GM19397 (cell line): Measurements from ENCODE around the gene ZBTB9.

Experiments
- ATAC-seq: cut with Tn5 transposase; IDR thresholded peaks from one replicate; pipeline ENCODE4 v1.9.1; 2021; ENCODE audit warnings: mild to moderate bottlenecking, moderate library complexity; ENCODE audit not compliant: unreplicated experiment

Gene ZBTB9

GRCh38 chr6:33454009-33454946 is at the start of gene ZBTB9:
TSS of gene ZBTB9 (plus strand) at chr6:33454576. CDS start at chr6:33455101, 525 bp downstream.
- ATAC-seq: peak; percentile 98

- ATAC-seq: no peak
Observed at GRCh38 chr6:33404884-33405283, 49.5 kb upstream of the ZBTB9 start.

- no peak for ATAC-seq
Observed at GRCh38 chr6:33405386-33405940, 48.9 kb upstream of the ZBTB9 start.

- no peak for ATAC-seq
Observed at GRCh38 chr6:33406126-33406525, 48.2 kb upstream of the ZBTB9 start.

- no peak for ATAC-seq
Observed at GRCh38 chr6:33407132-33407718, 47.2 kb upstream of the ZBTB9 start.

- ATAC-seq: peak; percentile 87
Observed at GRCh38 chr6:33410050-33410710, 44.2 kb upstream of the ZBTB9 start.

- ATAC-seq: peak; percentile 32
Observed at GRCh38 chr6:33410711-33411631, 43.4 kb upstream of the ZBTB9 start, which contains the start of gene PHF1. TSS of gene PHF1 (plus strand) at chr6:33411014. CDS start at chr6:33412264, 1,250 bp downstream.

- no peak for ATAC-seq
Observed at GRCh38 chr6:33411632-33412005, 42.8 kb upstream of the ZBTB9 start.

GRCh38 chr6:33412140-33413009 is 42.0 kb upstream of the ZBTB9 start:
- no peak for ATAC-seq

GRCh38 chr6:33413241-33414120 is 40.9 kb upstream of the ZBTB9 start:
- ATAC-seq: no peak

GRCh38 chr6:33414592-33415271 is 39.6 kb upstream of the ZBTB9 start:
- no peak for ATAC-seq

GRCh38 chr6:33415831-33416230 is 38.5 kb upstream of the ZBTB9 start:
- ATAC-seq: no peak

GRCh38 chr6:33416386-33417127 is 37.8 kb upstream of the ZBTB9 start:
- ATAC-seq: no peak

- ATAC-seq: no peak
Observed at GRCh38 chr6:33417128-33417902, 37.1 kb upstream of the ZBTB9 start.

- ATAC-seq: peak; percentile 84
Observed at GRCh38 chr6:33417903-33418689, 36.3 kb upstream of the ZBTB9 start, which contains the start of gene CUTA. TSS of gene CUTA (minus strand) at chr6:33418107. CDS start at chr6:33418000, 107 bp downstream.
